Activated CD4-positive, alpha-beta T cell treated with anti-CD3 and anti-CD28 coated beads, Interleukin-2, amount 10 ng/mL, durations not matched to agents 24 days and 14 days (primary cell): Measurements from ENCODE around the gene LY86. TPM values are rescaled to one million over a fixed set of nuclear protein-coding genes. Genes with fewer than 3 reads are reported as not detected.

Experiments used
- DNase-seq: peaks from one replicate; pipeline ENCODE4 v3.0.0; 2022
- H3K27ac Mint-ChIP-seq: one replicate; pipeline ENCODE4 v1.8.0; 2022; ENCODE audit warnings: mild to moderate bottlenecking, mixed read lengths
- H3K27me3 Mint-ChIP-seq: one replicate; pipeline ENCODE4 v1.8.0; 2022; ENCODE audit warnings: mixed read lengths
- H3K36me3 Mint-ChIP-seq: one replicate; pipeline ENCODE4 v1.8.0; 2022; ENCODE audit warnings: low read depth, mild to moderate bottlenecking, mixed read lengths
- H3K4me1 Mint-ChIP-seq: one replicate; pipeline ENCODE4 v1.8.0; 2021; ENCODE audit warnings: mixed read lengths
- H3K4me3 Mint-ChIP-seq: one replicate; pipeline ENCODE4 v1.8.0; 2022; ENCODE audit warnings: mild to moderate bottlenecking, moderate library complexity, mixed read lengths
- H3K9me3 Mint-ChIP-seq: one replicate; pipeline ENCODE4 v1.8.0; 2021; ENCODE audit warnings: mixed read lengths
- intact Hi-C: fragments of 100-400 bp; cut with micrococcal nuclease; formaldehyde crosslinking; loops from one replicate; pipeline ENCODE4 v1.15.1; 2023
- total RNA-seq: library from RNA; stranded (reverse); gene quantifications from 2 replicates; pipeline ENCODE4 v1.2.3, GENCODE V29; 2022

LY86 gene
- total RNA-seq, 1 donor from 2014 or later, result 1.2 TPM

DNA sequence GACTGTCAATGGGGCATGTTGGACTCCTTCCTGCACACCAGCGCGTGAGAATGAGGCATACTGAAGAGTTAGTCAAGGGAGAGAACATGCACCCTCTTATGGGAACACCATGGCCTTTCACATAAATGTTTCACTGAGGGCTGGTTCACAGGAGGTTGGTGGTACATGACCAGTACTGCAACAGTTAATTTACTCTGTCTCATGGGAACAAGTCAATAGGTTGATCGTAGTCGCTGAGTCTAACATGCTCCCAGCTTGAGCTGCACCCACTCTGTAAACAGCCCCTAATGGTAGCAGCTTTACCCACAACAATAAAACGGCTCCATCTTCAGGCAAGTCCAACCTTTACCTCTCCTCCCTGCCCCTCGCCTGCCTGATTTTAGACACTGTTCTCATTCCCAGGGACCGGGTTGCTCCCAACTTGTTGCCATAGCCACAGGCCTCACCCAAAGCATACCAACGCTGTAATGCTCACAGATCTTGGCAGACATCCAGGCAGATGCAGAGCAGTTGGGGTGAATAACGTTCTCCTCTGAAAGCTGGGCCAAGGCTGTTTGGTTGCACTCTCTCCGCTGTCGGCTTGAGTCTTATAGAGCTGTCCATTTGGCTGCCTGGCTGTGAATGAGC lies 111.3 kb downstream of the LY86 start:
- Mint-ChIP-seq H3K4me1 (peaks cover 32% of the 10 kb centered on the region), H3K9me3 (no peaks in the 10 kb centered on the region), H3K4me3 (no peak overlapping the region), H3K36me3 (no peaks in the 10 kb centered on the region), H3K27ac (no peak overlapping the region), H3K27me3 (peaks cover 21% of the 10 kb centered on the region)
- no peak for DNase-seq
- intact Hi-C loops, result no loop called here

DNA sequence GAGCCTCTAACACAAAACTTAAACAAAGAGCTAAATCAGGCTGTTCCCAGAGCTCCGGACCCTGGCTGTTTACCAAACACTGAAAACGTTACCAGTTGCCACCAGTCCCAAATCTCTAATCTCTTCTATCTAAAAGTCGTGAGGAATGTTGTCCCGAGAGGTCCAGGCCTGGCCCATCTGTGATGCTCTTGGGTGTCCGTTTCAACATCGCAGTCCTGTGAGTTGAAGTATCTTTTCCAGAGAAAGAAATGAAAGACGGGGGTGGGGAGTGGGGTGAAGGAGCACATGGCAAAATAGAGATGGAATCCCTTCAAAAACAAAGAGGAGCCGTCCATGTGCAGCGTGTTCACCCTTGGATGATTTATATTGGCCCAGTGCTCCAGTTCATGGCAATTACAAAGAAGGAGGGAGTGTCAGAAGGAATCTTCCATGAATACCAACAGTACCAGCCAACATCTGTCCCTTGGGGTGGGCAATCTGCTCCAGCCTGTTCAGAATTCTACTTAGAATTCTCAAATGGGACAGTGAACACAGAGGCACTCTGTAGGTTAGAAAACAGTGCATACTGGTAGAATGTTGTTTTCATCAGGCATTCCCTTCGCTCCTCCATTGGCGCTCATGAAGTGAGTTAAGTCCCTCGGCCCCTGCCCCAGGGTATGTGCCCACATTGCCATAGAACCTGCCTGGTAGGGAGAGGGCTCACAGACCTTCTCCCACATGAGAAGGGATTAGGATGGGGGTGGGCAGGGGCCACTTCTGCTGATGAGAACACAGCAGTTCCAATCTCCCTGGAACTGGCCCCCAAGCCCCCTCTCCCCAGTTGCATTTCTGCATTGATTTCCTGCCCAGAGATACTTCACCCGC lies 112.1 kb downstream of the LY86 start:
- Mint-ChIP-seq H3K27ac (no peak overlapping the region), H3K27me3 (peaks cover 19% of the 10 kb centered on the region), H3K4me1 (peaks cover 25% of the 10 kb centered on the region), H3K36me3 (no peaks in the 10 kb centered on the region), H3K4me3 (no peak overlapping the region), H3K9me3 (no peaks in the 10 kb centered on the region)
- no peak for DNase-seq
- intact Hi-C loops, result no loop called here

DNA sequence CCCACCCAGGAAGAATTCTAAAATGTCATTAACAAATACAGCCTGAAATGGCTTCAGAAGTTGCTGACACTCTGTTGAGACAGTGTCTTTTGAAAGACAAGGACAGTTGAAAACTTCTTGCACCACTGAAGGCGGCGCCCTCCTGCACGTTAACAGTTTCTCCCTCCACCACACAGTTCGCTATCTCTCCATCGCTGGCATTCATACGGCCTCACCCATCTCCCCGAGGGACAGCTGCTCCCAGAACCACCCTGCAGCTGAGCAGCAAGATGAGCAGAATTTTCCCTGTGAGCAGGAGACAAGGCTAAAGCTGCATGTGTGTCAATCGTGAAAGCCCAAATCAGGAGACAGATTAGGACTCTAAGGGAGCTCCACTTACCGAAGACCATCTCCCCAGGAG lies 113.3 kb downstream of the LY86 start:
- Mint-ChIP-seq H3K27ac (no peak overlapping the region), H3K4me3 (no peak overlapping the region), H3K4me1 (peaks cover 18% of the 10 kb centered on the region), H3K9me3 (no peaks in the 10 kb centered on the region), H3K27me3 (peaks cover 24% of the 10 kb centered on the region), H3K36me3 (no peaks in the 10 kb centered on the region)
- intact Hi-C loops, result no loop called here
- no peak for DNase-seq

DNA sequence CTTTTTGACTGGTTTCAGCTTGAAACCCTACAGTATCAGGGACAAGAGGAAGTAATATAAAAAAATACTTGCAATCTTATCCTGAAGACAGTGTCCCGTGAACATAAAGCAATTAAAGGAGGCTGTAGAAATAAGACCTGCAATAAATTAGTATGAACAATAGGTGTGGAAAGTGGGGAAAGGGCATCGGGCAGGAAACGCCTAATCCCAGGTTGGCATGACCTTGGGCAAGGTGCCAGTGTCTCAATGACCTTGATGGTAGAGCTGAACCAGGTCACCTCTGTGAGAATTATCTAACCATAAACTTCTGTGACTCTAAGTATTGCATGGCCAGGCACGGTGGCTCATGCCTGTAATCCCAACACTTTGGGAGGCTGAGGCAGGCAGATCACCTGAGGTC lies 115.2 kb downstream of the LY86 start:
- Mint-ChIP-seq H3K36me3 (no peaks in the 10 kb centered on the region), H3K4me1 (peaks cover 7% of the 10 kb centered on the region)
- intact Hi-C loops, result no loop called here

More for the DNA sequence above, 115.2 kb downstream of the LY86 start:
- peaks cover 2% of the 10 kb centered on the region for H3K9me3 Mint-ChIP-seq
- peaks cover 34% of the 10 kb centered on the region for H3K27me3 Mint-ChIP-seq
- no peak overlapping the region for H3K27ac Mint-ChIP-seq
- H3K4me3 Mint-ChIP-seq, result no peak overlapping the region
- no peak for DNase-seq
